HFFc6 (cell line): ENCODE data around the gene RBM22. TPM values are rescaled to one million over a fixed set of nuclear protein-coding genes. Genes with fewer than 3 reads are reported as not detected.
A peak's percentile ranks its signal among the peaks of the same experiment; 100 is the strongest.

Experiments used
- DNase-seq: peaks from one replicate; pipeline ENCODE4 v3.0.0-alpha.2; 2018
- H3K27ac Mint-ChIP-seq: 2 replicates; pipeline ENCODE4 v1.8.0; 2020; ENCODE audit warnings: mild to moderate bottlenecking, mixed read lengths
- H3K27me3 Mint-ChIP-seq: 2 replicates; pipeline ENCODE4 v1.8.0; 2021; ENCODE audit warnings: mild to moderate bottlenecking, moderate library complexity, mixed read lengths; ENCODE audit not compliant: insufficient read depth
- H3K36me3 Mint-ChIP-seq: 2 replicates; pipeline ENCODE4 v1.8.0; 2021; ENCODE audit warnings: low read depth, mixed read lengths
- H3K4me1 Mint-ChIP-seq: 2 replicates; pipeline ENCODE4 v1.8.0; 2020; ENCODE audit warnings: low read depth, mixed read lengths
- H3K4me3 Mint-ChIP-seq: 2 replicates; pipeline ENCODE4 v1.8.0; 2020; ENCODE audit warnings: mild to moderate bottlenecking, moderate library complexity, mixed read lengths
- H3K9me3 Mint-ChIP-seq: 2 replicates; pipeline ENCODE4 v1.8.0; 2020; ENCODE audit warnings: mild to moderate bottlenecking, mixed read lengths
- CTCF ChIP-seq: fragments of 200-600 bp; sonication (generic); IDR thresholded peaks from 2 replicates; pipeline ENCODE4 v1.5.0; 2021; ENCODE audit warnings: antibody characterized with exemption, mild to moderate bottlenecking
- total RNA-seq, 6 experiments: library from RNA; stranded (reverse); fragmentation: NEBNext Ultra II Directional; extraction: Animal tissue kit (Norgen Biotek cat#: 25700); gene quantifications; 2 replicates in 1 of 6; 3 replicates in 5 of 6; pipeline ENCODE4 v1.2.3, GENCODE V29; 2021

RBM22 gene
- total RNA-seq, 6 experiments from 2014 or later, result 32.6 to 40.2 (median 35.4) TPM

- peaks cover 8% of the 10 kb centered on the region for H3K36me3 Mint-ChIP-seq
- DNase-seq, result no peak
- TF ChIP-seq CTCF, result no peak
- H3K27me3 Mint-ChIP-seq, result no peaks in the 10 kb centered on the region; the same call in 1 of the 2 replicates
- H3K9me3 Mint-ChIP-seq, result no peaks in the 10 kb centered on the region
- H3K4me3 Mint-ChIP-seq, result peak overlapping the region; percentile 55
- H3K27ac Mint-ChIP-seq, result peak overlapping the region; percentile 76
- H3K4me1 Mint-ChIP-seq, result peaks cover 65% of the 10 kb centered on the region
Measured at GRCh38 chr5:150644514-150644913, 56.3 kb downstream of the RBM22 start.

GRCh38 chr5:150644058-150644457 lies 56.8 kb downstream of the RBM22 start:
- peaks cover 8% of the 10 kb centered on the region for H3K36me3 Mint-ChIP-seq
- H3K4me3 Mint-ChIP-seq, result peak overlapping the region; percentile 55
- no peaks in the 10 kb centered on the region; the same call in 1 of the 2 replicates for H3K27me3 Mint-ChIP-seq
- no peak for TF ChIP-seq CTCF
- H3K9me3 Mint-ChIP-seq, result no peaks in the 10 kb centered on the region
- H3K27ac Mint-ChIP-seq, result peak overlapping the region; percentile 76
- DNase-seq, result no peak
- H3K4me1 Mint-ChIP-seq, result peaks cover 69% of the 10 kb centered on the region

- Mint-ChIP-seq H3K27ac (peak overlapping the region; percentile 94), H3K4me3 (peak overlapping the region; percentile 89), H3K36me3 (peaks cover under 1% of the 10 kb centered on the region), H3K27me3 (no peaks in the 10 kb centered on the region; the same call in 1 of the 2 replicates), H3K9me3 (no peaks in the 10 kb centered on the region), H3K4me1 (peaks cover 78% of the 10 kb centered on the region)
- no peak for DNase-seq
- no peak for TF ChIP-seq CTCF
Measured at GRCh38 chr5:150642991-150643710, 57.7 kb downstream of the RBM22 start.

- peaks cover 84% of the 10 kb centered on the region for H3K4me1 Mint-ChIP-seq
- H3K9me3 Mint-ChIP-seq, result no peaks in the 10 kb centered on the region
- peak overlapping the region; percentile 94 for H3K27ac Mint-ChIP-seq
- H3K36me3 Mint-ChIP-seq, result no peaks in the 10 kb centered on the region
- TF ChIP-seq CTCF, result no peak
- H3K4me3 Mint-ChIP-seq, result peak overlapping the region; percentile 89
- peak; percentile 83 for DNase-seq
- no peaks in the 10 kb centered on the region; the same call in 1 of the 2 replicates for H3K27me3 Mint-ChIP-seq
Measured at GRCh38 chr5:150642567-150642927, 58.3 kb downstream of the RBM22 start.

- Mint-ChIP-seq H3K9me3 (no peaks in the 10 kb centered on the region), H3K4me3 (peak overlapping the region; percentile 89), H3K27ac (peak overlapping the region; percentile 94), H3K4me1 (peaks cover 90% of the 10 kb centered on the region), H3K27me3 (peaks cover under 1% of the 10 kb centered on the region), H3K36me3 (no peaks in the 10 kb centered on the region)
- TF ChIP-seq CTCF, result no peak
- DNase-seq, result peak; percentile 24
Measured at GRCh38 chr5:150641824-150642566, 58.9 kb downstream of the RBM22 start.
